H4 (cell line): ENCODE data around the gene DISP3. TPM values are rescaled to one million over a fixed set of nuclear protein-coding genes. Genes with fewer than 3 reads are reported as not detected.

Experiments
- DNase-seq: peaks from one replicate; pipeline ENCODE4 v3.0.0-alpha.2; 2015; ENCODE audit warnings: low spot score
- total RNA-seq: library from RNA; depleted of rRNA; stranded (reverse); fragments of >200 nt; shearing (Covaris generic); gene quantifications from 2 replicates; pipeline ENCODE4 v1.2.3, GENCODE V29; 2014

Gene DISP3
- total RNA-seq, 1 experiment from 2014 or later, result 0.27 TPM

DNA sequence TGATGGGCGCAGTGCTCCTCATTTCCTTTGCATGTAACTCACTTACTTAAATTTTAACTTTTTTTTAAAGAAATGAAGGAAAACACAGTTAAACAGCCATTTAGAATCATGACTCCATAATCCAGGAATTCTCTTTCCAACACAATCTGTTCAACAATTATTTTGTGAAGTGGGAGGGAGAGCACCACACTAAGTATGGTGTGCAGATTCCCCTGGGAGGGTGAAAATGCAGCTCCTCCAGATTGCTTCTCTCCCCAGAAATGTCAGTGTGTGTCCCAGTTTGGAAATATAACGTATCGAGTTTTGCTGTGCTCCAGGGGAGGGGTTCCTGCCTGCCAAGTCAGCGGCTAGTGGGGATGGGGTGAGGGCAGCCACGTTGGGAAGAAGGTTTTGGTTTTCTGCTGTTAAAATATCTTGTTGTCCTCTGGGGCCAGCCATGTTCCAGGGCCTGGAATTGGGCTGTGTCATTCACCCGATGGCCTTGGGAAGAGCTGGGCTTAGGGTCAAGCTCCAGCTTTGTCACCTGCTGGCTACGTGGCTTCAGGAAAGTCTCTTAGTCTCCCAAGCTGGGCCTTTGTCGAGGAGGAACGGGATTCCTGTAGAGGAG, 17.3 kb upstream of the DISP3 start:
- no peak for DNase-seq

DNA sequence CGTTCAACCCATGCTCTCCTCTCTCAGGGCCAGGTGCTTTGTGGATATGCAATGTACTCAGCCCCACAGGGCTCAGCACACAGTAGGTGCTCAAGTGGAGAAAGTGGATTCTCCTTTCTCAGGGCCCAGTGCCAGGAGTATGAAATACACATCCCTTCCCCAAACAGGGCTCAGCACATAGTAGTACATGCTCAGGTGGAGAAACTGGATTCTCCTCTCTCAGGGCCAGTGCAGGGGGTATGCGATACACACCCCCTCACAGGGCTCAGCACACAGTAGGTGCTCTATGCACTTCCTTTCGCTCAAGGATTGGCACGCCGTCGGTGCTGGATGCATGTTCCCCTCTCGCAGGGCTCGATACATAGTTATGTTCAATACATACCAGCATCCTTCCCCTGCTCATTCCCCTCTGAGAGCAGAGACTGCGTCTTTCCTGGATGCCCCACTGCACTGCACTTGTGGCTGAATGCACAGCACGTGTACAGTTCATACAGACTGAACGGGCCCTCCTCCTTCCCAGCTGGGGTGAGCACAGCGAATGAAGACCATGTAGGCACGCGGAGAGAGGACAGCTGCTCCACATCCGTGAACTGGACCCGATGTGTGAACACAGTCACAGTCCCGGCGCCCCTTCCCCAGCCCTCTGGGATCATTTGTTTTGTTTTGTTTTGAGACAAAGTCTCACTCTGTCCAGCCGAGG, 16.6 kb upstream of the DISP3 start:
- no peak for DNase-seq

DNA sequence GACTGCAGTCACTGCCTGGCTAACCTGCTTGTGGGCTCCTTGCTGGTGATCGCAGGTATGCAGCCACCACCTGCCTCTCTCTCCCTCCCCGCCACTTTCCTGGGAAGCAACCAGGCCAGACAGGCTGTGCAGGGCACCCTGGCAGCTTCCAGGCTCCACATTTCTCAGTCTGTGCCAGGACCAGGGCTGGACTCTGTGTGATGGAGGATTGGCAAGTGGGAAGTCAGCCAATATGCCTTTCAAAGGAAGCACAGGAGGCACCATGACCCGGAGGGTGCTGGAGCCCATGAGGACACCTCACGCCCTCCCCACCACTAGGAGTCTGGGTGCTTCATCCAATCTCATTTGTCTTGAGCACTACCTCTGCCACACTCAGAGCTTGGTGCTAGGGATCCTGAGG, 15.8 kb upstream of the DISP3 start:
- no peak for DNase-seq

DNA sequence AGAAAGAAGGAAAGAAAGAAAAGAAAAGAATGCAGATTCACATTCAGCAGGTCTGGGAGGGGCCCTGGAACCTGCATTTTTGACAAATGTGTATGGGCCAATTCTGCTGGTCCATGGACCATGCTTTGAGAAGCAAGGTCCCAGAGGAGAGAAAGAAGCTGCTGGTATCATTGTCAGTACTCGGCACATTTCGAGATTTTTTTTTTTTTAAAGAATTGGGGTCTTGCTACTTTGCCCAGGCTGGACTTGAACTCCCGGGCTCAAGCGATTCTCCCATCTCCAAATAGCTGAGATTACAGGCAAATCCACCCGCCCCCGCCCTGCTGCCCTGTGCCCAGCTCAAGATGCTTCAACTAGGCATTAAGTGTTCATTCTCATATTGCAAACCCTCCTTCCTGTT, 13.6 kb upstream of the DISP3 start:
- no peak for DNase-seq

DNA sequence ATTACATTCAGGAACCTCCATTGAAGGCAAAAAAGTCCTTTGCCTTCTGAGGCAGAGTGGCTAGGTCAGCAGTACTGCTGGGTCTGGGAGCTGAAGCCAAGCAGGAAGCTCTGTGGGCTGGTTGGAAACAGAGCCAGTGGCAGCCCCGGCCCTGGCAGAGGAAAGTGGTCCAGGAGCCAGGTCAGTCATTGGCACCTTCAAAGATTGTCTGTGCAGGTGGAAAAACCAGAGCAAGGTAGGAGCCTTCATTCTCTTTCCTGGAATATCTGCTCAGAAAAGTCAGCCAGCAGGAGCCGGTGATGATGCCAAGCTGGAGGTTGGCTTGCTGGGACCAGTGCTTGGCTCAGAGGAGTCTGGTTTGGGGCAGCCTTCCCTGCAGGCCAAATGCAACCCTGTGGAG, 12.5 kb upstream of the DISP3 start:
- no peak for DNase-seq

DNA sequence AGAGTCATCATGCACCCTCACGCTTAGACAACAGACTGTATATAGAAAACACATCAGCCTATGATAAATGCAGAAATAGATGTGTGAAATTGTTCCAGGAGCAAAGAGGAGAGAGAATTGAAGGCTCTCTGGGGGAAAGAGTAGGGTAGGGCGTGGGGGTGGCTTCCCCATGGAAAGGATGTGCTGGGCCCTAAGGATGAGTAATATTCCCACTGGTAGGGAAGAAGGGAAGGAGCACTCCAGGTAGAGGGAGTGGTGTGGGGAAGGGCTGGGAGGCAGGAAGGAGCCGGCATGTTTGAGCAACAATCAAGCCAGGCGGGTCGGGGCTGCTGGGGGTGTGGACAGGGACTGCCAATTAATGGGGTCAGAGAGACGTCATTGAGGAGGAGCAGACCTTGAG, 10.1 kb upstream of the DISP3 start:
- DNase-seq, result no peak

DNA sequence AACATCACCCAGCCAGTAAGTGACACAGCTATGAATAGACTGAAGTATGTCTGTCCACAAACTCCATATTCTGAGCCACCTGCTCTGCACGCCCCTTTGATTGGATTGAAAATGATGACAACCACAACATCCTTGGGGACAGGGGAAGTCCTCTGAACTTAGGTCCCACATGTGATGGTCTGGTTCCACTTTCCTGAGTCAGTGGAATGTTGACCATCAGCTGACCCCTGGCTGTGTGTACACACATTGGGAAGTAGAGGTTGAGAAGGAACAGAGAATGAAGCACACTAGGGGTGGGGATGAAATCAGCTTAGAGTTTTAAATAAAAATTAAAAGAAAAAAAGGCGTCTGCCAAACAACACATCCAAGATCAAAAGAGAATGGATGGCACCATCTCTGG, 8.0 kb upstream of the DISP3 start:
- DNase-seq, result no peak

DNA sequence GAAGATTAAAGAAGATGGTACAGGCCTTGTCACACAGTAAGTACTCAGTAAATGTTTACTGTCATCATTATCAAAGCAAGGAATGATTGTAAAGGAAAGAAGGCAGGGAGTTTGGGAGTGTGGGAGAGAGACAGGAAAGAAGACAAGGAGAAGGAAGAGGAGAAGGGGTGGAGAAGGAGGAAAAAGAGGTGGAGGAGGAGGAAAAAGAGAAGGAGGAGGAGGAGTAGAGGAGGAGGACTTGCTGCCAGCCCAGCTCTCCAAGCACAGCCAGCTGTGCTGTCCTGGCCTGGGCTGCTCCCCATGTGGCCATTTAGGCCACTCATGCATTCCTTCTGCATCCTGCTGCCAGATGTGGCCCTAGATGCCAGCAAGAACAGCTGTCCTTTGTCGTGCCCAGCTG, 7.5 kb upstream of the DISP3 start:
- DNase-seq, result no peak

DNA sequence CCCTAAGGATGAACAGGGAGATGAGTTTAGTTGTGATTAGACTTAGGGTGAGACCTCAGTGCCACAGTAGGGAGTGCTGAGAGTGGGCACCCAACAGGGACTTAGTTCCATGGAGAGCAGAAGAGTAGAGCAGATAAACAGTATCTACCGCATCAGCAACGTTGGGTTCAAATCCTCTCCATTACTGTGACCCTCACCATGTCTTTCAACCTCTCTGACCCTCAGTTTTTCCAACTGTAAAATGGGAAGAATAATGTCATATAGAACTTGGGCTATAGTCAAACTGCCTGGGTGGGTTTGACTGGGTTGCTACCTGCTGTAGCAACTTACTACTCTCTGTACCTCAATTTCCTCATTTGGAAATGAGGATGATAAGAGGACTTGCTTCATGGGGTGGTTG, 6.7 kb upstream of the DISP3 start:
- DNase-seq, result no peak

DNA sequence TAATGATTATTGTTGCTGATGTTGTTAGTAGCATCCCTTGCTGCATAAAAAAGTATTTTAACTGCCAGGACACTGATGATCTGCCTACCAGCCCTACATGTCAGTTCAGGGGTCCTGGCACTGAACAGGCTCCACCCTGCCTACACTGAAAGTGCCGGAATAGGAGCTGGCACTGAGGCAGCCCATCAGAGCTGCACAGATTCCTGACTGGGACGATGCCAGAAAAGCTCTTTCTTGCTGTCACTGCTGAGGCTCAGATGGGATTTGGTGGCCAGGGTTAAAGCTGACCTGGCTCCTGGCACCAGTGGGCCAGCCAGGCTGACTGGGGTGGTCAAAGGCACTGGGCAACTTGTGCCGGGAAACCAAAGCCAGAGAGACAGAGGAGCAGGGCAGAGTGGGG, 6.2 kb upstream of the DISP3 start:
- no peak for DNase-seq

DNA sequence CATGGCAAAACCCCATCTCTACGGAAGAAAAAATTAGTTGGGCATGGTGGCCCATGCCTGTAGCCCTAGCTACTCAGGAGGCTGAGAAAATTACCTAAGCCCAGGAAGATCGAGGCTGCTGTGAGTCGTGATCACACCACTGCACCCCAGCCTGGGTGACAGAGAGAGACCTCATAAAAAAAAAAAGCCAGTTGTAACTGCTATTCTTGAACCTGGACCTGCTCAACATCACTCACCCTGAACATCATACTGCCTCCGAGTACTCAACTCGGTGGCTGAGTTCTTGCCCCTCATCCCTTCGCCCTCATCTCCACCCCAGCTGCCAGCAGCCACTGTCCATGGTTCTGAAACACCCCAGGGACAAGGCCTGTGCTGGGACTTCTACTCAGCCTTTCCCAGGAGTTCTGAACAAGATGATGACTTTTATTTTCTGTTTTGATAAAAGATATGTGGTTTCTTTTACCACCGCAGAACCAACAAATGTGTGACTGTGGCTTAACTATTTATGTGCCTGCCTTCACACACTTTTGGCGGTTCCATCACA, 5.4 kb upstream of the DISP3 start:
- DNase-seq, result no peak

DNA sequence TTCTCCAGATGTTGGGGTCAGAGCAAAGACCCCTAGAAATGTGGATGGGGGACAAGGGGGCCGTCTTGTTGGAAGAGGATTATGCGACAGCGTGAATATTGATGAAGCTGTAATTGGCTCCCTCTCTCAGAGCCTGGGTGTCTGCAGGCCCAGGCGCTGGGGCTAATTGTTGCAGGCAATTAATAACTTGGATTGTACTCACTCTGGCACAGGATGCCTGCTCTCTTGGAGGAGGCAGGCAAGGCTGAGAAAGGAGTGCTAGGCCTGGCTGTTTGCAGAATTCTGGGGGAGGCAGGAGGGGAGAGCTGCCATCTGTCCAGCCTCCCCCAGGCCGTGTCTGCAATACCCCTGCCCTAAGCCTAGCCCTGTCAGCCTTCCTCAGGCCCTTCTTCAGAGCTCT, 4.1 kb upstream of the DISP3 start:
- no peak for DNase-seq

DNA sequence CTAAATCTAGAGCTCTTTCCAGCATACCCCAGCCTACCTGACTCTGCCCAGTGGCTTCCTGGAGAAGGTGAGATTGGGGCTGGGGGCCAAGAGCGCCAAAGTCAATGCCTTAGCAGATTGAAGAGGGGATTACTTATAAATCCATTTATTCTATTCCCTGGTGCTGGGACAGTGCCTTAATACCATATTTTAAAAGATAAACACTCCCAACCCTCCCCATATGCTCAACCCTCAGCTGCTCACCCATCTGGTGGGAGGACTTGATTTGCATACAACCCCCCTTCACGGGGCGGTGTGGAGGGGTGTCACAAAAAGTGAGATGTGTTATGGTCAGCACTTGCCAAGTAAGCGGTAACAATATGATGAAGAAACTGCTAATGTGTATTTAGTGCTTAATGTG, 3.2 kb upstream of the DISP3 start:
- no peak for DNase-seq

DNA sequence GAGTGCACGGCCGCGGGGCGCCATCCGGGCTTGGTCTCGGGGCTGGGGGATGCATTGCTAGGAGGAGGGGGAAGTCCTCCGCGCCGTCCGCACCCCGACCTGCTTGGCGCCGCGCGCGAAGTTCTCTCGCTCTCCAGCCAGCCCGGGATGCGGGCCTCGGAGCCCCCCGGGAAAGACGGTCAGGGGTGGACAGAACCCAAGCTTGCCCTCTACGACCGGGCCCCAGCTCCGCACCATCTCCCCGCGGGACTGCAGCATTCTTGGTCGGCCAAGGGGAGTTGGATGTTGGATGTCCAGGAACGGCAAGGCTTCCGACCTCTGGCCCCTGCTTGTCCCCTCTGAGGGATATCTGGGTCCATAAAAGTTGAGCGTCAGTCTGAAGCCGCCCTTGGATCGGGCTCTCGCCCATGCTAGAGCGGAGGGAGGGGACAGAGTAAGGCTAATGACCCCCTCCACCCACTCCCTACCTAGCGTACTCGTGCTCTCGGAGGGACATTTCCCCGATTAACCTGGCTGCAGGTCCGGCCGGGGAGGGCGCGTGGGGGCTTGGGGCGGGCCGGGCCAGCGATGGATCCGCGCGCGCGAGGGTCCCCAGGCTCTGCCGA, 522 bp downstream of the DISP3 start:
- no peak for DNase-seq

DNA sequence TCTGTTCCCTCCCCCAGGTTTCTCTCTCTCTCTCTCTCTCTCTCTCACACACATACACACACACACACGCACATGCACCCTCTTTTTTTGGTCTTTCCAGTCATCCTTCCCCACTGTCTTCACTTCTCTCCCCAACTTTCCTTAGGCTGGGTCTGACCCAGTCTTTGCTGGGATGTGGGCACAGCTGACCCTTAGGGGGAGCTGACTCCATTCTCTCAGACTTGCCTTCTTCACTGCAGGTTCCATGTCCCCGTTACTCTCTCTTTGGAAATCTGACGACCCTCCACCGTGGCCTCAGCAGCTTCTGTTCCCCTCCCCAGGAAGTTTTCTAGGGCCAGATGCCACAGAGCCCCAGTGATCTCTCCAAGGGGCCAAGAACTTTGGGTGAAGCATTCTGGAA, 2.1 kb downstream of the DISP3 start:
- DNase-seq, result no peak

DNA sequence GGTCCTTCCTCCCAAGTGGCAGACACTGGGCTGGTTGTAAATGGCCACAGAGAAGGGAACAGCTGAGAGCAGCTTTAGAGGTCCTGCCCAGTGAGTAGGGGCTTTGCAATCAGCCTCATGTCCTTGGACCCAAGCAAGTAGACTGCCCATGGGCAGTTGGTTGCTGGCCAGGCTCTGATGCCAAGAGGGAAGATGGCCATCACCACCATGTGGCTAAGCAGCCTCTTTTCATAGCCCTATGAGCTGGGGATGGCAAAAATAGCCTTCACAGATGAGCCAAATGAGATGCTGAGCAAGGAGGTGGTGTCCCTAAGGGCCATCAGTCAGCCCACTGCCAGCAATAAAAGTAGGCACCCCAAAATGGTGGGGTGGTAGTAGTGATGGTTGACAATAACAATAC, 3.2 kb downstream of the DISP3 start:
- no peak for DNase-seq

DNA sequence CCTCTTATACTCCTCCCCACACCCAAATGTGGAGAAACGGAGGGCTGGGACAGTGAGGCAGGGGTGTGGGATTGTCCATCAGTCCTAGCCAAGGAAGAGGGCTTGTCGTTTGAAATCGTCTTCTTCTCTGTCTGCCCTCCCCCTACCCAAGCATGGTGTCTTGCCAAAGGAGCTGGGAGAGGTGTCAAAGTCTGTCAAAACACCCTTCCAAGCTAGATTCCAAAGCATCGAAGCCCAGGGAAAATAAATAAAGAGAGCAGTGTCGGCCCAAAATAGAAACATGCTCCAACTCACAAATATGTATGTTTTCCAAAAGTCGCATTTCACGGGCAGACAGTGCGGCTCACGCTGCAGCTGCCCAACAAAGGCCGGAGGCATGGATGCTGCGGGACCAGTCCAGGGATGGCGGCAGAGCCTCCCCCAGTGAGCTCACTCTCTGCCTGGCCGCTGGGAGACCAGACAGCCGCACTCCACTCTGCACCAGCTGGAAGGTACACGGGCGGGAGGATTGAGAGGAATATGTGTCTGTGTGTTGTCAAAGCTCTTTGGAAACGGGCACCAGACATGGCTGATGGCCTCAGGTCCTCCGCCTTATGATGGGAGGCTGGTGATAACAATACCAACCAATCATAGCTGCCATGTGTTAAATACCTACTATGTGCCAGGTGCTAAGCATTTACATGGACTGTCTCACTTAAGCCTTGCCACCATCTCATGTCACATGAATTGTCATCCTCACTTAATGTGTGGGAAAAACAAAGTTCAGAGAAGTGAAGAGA, 3.9 kb downstream of the DISP3 start:
- no peak for DNase-seq

DNA sequence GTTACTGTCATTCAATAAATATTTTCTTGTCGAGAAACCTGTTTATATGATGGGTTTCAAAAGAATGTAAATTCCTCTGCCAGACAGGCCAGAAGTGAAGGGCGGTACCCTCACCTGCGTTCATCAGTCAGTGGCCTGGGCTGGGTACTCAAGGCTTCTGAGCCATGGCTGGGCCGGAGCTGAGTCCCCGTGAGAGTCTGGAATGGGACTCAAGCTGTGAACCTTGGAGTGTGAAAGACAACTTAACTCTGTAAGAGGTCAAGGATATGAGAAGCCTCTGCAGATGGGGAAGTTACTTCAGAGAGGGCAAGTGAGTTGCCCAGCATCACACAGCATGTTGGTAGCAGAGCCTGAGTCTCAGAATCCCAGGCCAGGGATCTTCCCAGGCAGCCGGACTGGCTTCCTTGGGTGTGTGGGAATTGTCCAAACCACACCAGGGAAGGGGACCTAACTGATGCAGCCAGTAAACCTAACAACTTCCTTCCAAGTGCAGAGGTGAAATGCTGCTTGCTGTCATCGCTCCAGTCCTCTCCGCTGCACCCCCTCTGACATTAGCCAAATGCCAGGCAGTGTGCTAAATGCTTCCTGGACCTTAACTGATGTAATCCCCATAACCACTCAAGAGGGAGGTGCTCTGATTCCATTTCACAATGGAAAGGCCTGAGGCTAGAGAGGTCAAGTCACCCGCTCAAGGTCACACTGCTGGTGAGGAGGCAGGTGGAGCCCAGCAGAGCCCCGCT, 4.8 kb downstream of the DISP3 start:
- peak; percentile 62 for DNase-seq

DNA sequence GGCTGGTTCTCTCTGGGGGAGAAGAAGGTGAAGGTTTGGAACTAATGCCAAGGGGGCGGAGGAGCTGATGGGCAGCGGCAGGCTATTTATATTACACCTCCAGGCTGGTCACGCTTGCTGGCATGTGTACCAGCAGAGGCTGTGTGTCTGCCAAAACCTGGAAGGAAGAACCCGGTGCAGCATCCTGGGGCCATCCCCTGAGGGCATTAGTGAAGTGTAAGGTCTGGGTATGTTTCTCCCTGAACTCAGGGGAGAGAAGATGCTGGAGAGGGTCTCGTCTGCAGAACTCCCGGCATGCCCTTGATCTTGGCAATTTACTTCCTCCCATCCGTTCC, 5.3 kb downstream of the DISP3 start:
- DNase-seq, result no peak

DNA sequence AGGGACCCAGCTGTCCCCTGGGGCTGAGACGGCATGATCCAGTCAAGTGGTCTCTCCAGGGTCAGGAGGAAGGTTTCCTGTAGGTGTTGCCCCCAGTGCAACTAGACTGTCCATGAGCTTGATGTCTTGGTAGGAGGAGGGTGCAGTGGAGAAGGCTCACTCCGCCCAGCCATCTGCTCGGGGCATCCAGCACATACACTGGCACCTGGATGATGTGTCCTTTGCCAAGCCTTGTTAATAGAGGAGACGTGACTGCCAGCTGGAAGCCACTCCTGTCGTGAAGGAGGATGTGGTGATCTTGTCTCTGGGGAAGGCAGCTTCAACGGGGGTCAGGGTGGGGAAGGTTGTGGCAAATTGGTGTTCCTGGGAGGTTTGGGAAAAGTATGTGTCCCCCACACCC, 6.2 kb downstream of the DISP3 start:
- no peak for DNase-seq

DNA sequence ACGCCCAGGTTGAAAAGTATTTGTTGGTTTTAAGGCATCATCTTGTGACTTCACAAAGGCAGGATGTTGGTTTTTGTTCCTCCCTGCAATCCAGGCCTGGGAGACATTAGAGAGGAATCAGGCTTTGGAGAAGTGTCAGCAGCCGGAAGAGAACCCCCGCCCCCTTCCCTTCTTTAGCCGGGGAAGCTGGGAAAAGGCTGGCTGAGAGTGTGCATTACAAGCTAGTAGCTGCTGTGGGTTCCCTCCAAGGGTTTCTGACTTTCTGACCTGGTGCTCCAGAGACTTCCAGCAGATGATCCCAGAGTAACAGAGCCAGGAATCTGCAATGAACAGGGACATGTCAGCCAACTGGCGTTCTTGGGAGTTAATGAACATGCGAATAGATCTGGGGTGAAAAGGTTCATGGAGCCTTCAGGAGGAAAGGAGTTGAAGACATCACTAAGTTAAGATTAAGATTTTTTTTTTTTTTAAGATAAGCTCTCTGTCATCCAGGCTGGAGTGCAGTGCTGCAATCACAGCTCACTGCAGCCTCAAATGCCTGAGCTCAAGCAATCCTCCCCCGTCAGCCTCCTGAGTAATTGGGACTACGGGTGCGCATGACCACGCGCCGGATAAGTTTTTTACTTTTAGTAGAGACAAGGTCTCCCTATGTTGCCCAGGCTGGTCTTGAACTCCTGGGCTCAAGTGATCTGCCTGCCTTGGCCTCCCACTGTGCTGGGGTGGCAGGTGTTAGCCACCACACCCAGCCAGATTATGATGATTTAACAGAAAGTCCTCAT, 7.5 kb downstream of the DISP3 start:
- no peak for DNase-seq
